GOT3 (cell line): Measurements from ENCODE around the gene CACNA1A.

ENCODE experiments used
- DNase-seq: peaks from one replicate; lab custom pipeline; 2025; ENCODE audit warnings: mixed read lengths; lab: John Stamatoyannopoulos, UW

CACNA1A gene

GRCh38 chr19:13163609-13164342 is 342.5 kb downstream of the CACNA1A start:
- peak; percentile 72 for DNase-seq

- peak; percentile 77 for DNase-seq
Measured at GRCh38 chr19:13162724-13163608, 343.3 kb downstream of the CACNA1A start.

GRCh38 chr19:13160557-13160956 is 345.7 kb downstream of the CACNA1A start:
- DNase-seq: no peak

- DNase-seq: no peak
Measured at GRCh38 chr19:13159713-13160112, 346.6 kb downstream of the CACNA1A start.
